ENCODE measurements around the gene PPP2R5C.
"Not testable (repeated sequence)": the region's sequence is repeated elsewhere in the genome, so short reads cannot be mapped to it uniquely, and the experiment has no call there.

PPP2R5C gene

GRCh38 chr14:101761032-101761880 lies at the start of gene PPP2R5C:
TSS of gene PPP2R5C (plus strand) at chr14:101761709. CDS start at chr14:101761894, 185 bp downstream.
- peak; percentile 65 for DNase-seq

GRCh38 chr14:101711857-101712233 lies 49.7 kb upstream of the PPP2R5C start:
- not testable (repeated sequence) for DNase-seq

- DNase-seq = not testable (repeated sequence)
Observed at GRCh38 chr14:101712341-101712740, 49.2 kb upstream of the PPP2R5C start.

GRCh38 chr14:101713091-101713490 lies 48.4 kb upstream of the PPP2R5C start:
- not testable (repeated sequence) for DNase-seq

GRCh38 chr14:101713621-101714349 lies 47.7 kb upstream of the PPP2R5C start:
- no peak for DNase-seq

- DNase-seq = no peak
Observed at GRCh38 chr14:101714394-101714793, 47.1 kb upstream of the PPP2R5C start.

GRCh38 chr14:101715210-101716076 lies 46.1 kb upstream of the PPP2R5C start:
- no peak for DNase-seq

GRCh38 chr14:101716077-101716950 lies 45.2 kb upstream of the PPP2R5C start:
- DNase-seq = no peak

GRCh38 chr14:101716956-101717662 lies 44.4 kb upstream of the PPP2R5C start:
- DNase-seq = no peak

- DNase-seq = no peak
Observed at GRCh38 chr14:101717663-101718490, 43.6 kb upstream of the PPP2R5C start.

GRCh38 chr14:101719045-101719645 lies 42.4 kb upstream of the PPP2R5C start:
- DNase-seq = no peak

GRCh38 chr14:101719708-101720107 lies 41.8 kb upstream of the PPP2R5C start:
- no peak for DNase-seq

GRCh38 chr14:101721111-101721510 lies 40.4 kb upstream of the PPP2R5C start:
- no peak for DNase-seq

GRCh38 chr14:101721951-101722661 lies 39.4 kb upstream of the PPP2R5C start:
- DNase-seq = no peak

GRCh38 chr14:101723061-101723595 lies 38.4 kb upstream of the PPP2R5C start:
- no peak for DNase-seq

- DNase-seq = not testable (repeated sequence)
Observed at GRCh38 chr14:101725652-101726051, 35.9 kb upstream of the PPP2R5C start.

GRCh38 chr14:101726295-101726953 lies 35.1 kb upstream of the PPP2R5C start:
- no peak for DNase-seq

GRCh38 chr14:101726954-101727302 lies 34.6 kb upstream of the PPP2R5C start:
- no peak for DNase-seq
